GM19397 (cell line): ENCODE results near the gene PAK1.
"Not testable (repeated sequence)": the region's sequence is repeated elsewhere in the genome, so short reads cannot be mapped to it uniquely, and the experiment has no call there.

ENCODE experiments used
- ATAC-seq: cut with Tn5 transposase; IDR thresholded peaks from one replicate; pipeline ENCODE4 v1.9.1; 2021; ENCODE audit warnings: mild to moderate bottlenecking, moderate library complexity; ENCODE audit not compliant: unreplicated experiment

PAK1 gene

GRCh38 chr11:77409046-77409445, 64.8 kb downstream of the PAK1 start:
- no peak for ATAC-seq

GRCh38 chr11:77407613-77408012, 66.3 kb downstream of the PAK1 start:
- no peak for ATAC-seq

GRCh38 chr11:77406396-77406795, 67.5 kb downstream of the PAK1 start:
- no peak for ATAC-seq

- ATAC-seq: no peak
Measured at GRCh38 chr11:77403211-77403610, 70.7 kb downstream of the PAK1 start.

- no peak for ATAC-seq
Measured at GRCh38 chr11:77402218-77402556, 71.7 kb downstream of the PAK1 start.

GRCh38 chr11:77401486-77402217, 72.2 kb downstream of the PAK1 start:
- ATAC-seq: no peak

- ATAC-seq: no peak
Measured at GRCh38 chr11:77400775-77401449, 73.0 kb downstream of the PAK1 start.

GRCh38 chr11:77400271-77400670, 73.6 kb downstream of the PAK1 start:
- no peak for ATAC-seq

- no peak for ATAC-seq
Measured at GRCh38 chr11:77397631-77398030, 76.3 kb downstream of the PAK1 start.

- ATAC-seq: no peak
Measured at GRCh38 chr11:77396911-77397310, 77.0 kb downstream of the PAK1 start.

- ATAC-seq: no peak
Measured at GRCh38 chr11:77396305-77396704, 77.6 kb downstream of the PAK1 start.

- no peak for ATAC-seq
Measured at GRCh38 chr11:77395460-77396173, 78.3 kb downstream of the PAK1 start.

GRCh38 chr11:77392842-77393241, 81.1 kb downstream of the PAK1 start:
- no peak for ATAC-seq

GRCh38 chr11:77387701-77388100, 86.2 kb downstream of the PAK1 start:
- no peak for ATAC-seq

GRCh38 chr11:77386178-77386577, 87.7 kb downstream of the PAK1 start:
- ATAC-seq: no peak

GRCh38 chr11:77385255-77385771, 88.6 kb downstream of the PAK1 start:
- ATAC-seq: not testable (repeated sequence)

GRCh38 chr11:77384571-77384970, 89.3 kb downstream of the PAK1 start:
- no peak for ATAC-seq

GRCh38 chr11:77383349-77383748, 90.5 kb downstream of the PAK1 start:
- ATAC-seq: not testable (repeated sequence)

GRCh38 chr11:77381729-77382665, 91.9 kb downstream of the PAK1 start:
- ATAC-seq: no peak

GRCh38 chr11:77379934-77380333, 94.0 kb downstream of the PAK1 start:
- no peak for ATAC-seq

- ATAC-seq: no peak
Measured at GRCh38 chr11:77379253-77379652, 94.6 kb downstream of the PAK1 start.
